HG03159 (cell line): ENCODE results near the gene OPN3.
A peak's percentile ranks its signal among the peaks of the same experiment; 100 is the strongest.
"Not testable (repeated sequence)": the region's sequence is repeated elsewhere in the genome, so short reads cannot be mapped to it uniquely, and the experiment has no call there.

Experiments
- ATAC-seq: cut with Tn5 transposase; IDR thresholded peaks from one replicate; pipeline ENCODE4 v1.9.1; 2021; ENCODE audit warnings: mild to moderate bottlenecking, moderate library complexity; ENCODE audit not compliant: unreplicated experiment

Gene OPN3, protein sequence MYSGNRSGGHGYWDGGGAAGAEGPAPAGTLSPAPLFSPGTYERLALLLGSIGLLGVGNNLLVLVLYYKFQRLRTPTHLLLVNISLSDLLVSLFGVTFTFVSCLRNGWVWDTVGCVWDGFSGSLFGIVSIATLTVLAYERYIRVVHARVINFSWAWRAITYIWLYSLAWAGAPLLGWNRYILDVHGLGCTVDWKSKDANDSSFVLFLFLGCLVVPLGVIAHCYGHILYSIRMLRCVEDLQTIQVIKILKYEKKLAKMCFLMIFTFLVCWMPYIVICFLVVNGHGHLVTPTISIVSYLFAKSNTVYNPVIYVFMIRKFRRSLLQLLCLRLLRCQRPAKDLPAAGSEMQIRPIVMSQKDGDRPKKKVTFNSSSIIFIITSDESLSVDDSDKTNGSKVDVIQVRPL

DNA sequence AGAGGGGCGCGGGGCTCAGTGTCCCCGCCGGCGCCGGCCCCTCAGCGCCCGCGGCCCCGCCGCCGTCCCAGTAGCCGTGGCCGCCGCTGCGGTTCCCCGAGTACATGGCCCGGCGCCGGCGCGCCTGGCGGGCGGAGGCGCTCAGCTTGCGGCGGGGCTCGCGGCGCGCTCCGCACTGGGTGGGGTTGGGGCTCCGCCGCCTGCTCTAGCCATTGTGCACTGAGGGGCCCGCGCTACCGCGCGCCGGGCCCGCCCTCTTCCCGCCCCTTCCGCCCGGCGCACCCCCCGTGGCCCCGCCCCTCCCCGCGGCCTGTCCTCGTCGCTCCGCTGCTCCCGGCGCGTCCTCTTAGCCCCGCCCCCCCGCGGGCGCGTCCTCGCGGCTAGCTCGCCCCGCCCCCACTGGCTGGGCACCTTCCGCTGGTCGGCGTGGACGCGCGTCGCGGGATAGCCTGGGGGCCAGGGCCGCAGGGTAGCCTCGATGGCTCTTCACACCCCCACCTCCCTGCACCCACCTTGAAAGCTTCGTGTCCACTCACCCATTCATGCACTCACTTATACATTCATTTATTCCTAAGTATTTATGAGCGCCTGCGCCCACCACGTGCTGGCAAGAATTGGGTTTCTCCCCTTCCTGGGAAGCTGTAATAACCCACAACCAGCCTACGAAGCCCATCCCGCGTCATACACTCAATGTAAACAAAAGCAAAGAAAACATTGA, at the start of gene OPN3, which contains the start of gene CHML:
Gene OPN3 (minus strand): TSS at position 221 of the 718 bp plus-strand sequence. CDS start 115 bp downstream, at position 106.
Gene CHML (minus strand): TSS at position 221 of the 718 bp plus-strand sequence. CDS start 4,603 bp downstream, outside the sequence.
- ATAC-seq, result peak; percentile 86

DNA sequence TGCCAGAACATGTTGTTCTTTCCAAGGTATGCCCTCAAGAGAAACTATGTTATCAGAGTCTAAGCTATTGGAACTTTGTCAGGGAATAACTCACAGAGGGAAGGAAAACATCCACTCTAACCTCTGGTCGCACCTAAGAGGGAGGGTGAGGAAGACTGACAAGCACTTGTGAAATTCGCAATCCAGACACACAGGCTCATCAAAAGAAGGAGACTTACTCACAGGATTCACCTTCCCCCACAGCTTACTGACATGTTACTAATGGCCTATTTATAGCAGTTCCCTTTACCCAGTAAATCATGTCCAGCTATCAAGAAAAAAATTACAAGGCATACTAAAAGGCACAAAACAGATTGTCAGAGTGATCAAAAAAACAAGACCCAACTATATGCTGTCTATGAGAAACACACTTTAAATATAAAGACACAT, 48.8 kb upstream of the OPN3 start:
- ATAC-seq, result no peak

GRCh38 chr1:241684108-241684507, 43.9 kb upstream of the OPN3 start:
- ATAC-seq, result no peak

- ATAC-seq, result no peak
Measured at GRCh38 chr1:241682921-241683320, 42.8 kb upstream of the OPN3 start.

GRCh38 chr1:241681861-241682448, 41.8 kb upstream of the OPN3 start:
- ATAC-seq, result not testable (repeated sequence)

DNA sequence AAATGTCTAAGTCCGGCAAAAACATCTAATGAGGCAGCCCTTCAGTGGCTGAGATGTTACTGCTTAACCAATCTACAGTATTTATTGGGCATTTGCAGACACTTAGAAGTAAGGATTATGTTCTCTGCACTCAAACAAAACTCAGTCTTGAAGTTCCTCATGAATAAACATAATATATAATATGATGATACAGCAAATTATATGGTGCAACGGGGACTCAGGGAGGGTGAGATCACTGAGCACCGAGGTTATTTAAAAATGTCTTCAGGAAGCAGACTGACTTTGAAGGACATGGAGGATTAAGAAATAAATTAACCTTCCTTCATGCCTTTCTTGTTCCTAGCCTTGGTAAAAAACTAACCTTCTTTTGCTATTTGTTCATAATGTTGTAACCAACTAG, 39.8 kb upstream of the OPN3 start:
- no peak for ATAC-seq

- ATAC-seq, result no peak
Measured at GRCh38 chr1:241679404-241679803, 39.2 kb upstream of the OPN3 start.

DNA sequence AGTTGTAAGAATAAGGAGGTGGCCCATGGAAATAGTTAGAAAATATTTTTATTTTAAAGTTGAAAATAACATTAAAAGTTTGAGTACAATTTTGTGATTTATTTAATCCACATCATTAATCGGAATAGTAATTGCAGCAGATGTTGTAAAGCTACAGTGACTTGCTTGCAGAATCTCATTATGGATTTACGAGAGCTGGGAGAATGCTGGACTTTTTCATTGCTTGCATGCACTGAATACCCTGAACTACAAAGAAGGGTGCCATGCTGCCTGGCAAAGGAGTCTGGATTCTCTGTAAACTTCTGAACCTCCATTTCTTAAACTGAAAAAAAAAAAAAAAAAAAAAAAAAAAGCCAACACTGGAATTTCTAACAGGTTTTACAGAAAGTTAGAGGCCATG, 38.4 kb upstream of the OPN3 start:
- ATAC-seq, result no peak

DNA sequence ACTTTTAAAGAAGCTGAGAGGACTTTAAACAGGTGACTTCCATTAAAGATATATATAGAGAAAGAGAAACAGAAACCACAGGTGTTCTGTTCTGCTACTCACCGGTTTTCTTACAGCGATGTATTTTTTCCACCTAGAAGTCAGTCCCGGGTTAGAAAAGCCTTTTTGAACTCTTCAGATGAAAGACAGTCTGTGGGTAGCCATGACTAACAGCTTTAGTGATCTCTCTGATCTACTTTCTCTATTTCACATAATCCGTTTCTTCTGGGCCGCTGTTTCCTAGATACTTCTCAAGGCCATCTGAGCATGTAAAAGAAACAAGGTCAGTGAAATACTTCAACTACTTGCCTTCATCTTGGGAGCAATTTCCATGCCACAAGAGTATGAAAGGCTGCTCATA, 37.0 kb upstream of the OPN3 start:
- peak; percentile 93 for ATAC-seq

DNA sequence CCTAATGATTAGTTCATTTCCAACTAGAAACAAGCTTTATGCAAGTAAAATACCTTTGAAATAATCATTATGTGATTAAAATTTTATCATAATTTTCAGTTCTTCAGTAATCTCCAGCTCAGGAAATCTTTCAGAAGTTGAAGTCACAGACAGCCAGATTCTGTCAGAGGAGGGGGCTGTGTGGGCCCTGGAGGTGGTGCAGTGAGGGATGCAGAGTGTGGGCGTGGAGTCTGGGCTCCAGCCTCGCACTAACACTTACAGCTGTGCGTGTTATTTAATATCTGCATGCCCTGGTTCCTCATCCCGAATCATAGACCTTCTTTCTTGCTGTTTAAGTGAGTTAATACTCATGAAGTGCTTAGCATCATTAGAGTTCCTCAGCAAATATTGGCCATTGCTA, 35.8 kb upstream of the OPN3 start:
- ATAC-seq, result no peak

GRCh38 chr1:241674805-241675384, 34.7 kb upstream of the OPN3 start:
- no peak for ATAC-seq

- no peak for ATAC-seq
Measured at GRCh38 chr1:241672301-241672700, 32.1 kb upstream of the OPN3 start.

DNA sequence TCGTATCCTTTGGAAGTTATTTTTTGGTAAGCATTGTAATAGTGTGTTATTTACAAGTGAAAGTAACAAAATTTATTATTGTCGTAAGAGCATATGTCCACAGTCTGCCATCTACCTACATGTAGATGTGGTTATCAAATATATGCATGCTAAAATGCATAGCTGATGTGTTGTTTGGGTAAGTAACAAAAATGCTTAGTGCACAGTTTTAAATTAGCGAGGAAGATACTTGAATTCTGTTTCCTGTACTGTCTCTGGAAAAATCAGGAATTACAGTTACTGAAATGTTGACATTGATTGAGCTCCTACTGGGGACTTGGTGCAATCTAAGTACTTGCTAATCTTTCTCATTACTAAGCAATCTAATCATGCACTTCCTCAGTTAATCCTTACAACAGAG, 26.2 kb upstream of the OPN3 start:
- no peak for ATAC-seq

- no peak for ATAC-seq
Measured at GRCh38 chr1:241660424-241660972, 20.3 kb upstream of the OPN3 start.

DNA sequence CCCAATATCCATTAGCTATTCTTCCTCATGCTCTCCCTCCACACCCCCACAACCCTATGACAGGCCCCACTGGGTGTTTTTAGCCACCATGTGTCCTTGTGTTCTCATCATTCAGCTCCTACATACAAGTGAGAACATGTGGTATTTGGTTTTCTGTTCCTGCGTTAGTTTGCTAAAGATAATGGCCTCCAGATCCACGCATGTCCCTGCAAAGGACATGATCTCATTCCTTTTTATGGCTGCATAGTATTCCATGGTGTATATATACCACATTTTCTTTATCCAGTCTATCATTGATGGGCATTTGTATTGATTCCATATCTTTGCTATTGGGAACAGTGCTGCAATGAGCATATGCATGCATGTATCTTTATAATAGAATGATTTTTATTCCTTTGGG, 18.8 kb upstream of the OPN3 start:
- not testable (repeated sequence) for ATAC-seq

DNA sequence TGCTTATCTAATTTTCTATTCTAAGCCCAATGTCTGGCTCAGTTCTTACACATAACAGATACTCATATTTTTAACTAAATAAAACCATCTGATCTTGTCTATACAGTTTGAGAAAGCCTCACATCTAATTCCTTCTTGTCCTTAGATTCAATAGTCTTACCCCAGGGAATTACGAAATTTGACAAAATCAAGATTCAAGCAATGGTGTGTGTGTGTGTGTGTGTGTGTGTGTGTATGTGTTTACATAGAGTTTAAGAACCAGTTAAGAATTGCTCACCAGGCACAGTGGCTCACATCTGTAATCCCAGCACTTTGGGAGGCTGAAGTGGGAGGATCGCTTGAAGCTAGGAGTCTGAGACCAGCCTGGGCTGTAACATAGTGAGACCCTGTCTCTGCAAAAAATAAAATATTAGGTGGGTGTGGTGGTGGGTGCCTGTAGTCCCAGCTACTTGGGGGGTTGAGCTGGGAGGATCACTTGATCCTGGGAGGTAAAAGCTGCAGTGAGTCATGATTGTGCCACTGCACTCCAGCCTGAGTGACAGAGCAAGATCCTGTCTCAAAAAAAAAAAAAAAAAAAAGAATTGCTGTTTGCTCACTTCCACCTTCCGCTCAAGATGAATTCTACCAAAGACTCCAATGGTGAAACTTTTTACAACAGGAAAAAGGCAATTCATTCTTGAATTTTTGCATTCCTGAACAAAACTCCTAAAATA, 18.1 kb upstream of the OPN3 start:
- ATAC-seq, result no peak

- ATAC-seq, result no peak
Measured at GRCh38 chr1:241654641-241655040, 14.5 kb upstream of the OPN3 start.

DNA sequence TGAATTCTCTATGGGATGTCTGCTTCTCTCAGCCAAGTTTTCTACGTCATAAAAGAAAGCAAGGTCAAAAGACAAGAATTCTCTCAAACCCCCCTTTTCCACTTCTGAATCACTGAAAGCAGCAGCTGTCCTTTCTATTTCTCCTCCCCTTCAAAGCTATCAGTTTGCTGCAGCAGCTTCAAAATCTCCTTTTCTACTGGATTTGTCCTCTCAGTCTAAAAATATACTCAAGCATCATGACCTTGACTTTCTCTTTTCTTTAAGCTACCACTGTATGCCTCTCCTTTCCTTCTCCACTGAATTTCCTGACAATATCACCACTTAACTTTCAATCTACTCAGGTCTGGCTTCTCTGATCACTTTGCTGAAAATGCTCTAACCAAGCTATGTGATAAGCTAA, 13.8 kb upstream of the OPN3 start:
- no peak for ATAC-seq

DNA sequence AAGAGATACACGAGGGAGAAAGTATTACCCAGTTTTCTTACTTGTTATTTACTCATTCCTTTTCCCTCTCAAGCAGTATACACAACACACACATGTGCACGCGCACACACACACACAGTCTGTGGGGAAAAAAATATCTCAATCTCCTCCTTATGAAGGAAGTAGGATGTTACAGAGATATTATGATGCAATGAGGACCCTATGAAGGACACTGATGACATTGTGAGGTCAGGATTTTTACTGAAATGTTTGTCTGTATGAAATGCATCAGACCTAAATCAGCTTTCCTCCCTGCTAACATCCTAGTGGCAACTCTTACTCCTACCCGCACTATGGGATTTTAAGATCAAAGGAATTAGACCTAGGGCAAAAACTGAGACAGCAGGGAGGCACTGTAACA, 11.8 kb upstream of the OPN3 start, which contains the start of gene WDR64:
Gene WDR64 (plus strand): TSS at position 270 of the 400 bp plus-strand sequence. CDS start 204 bp downstream, outside the sequence.
- ATAC-seq, result no peak

GRCh38 chr1:241648159-241648558, 8.0 kb upstream of the OPN3 start:
- ATAC-seq, result no peak
